Ovary (tissue), 3 donors: ENCODE measurements around the gene TCN2.

Experiments
- EP300 ChIP-seq: sonication (generic); formaldehyde crosslinking; IDR thresholded peaks from one replicate; pipeline ENCODE4 v1.6.1; 2017; ENCODE audit warnings: antibody characterized with exemption
- POLR2A ChIP-seq: fragments of 450-650 bp; IDR thresholded peaks from one replicate; pipeline ENCODE4 v1.6.1; 2017; ENCODE audit warnings: antibody characterized with exemption, mild to moderate bottlenecking, moderate library complexity
- TF ChIP-seq, protein P1 (sequence below), 3 donors: fragments of 450-650 bp in 2 of 3; fragments of 200-600 bp in 1 of 3; IDR thresholded peaks; one replicate each; pipeline versions ENCODE4 v1.5.1 to v1.8.0; 2016 to 2022; ENCODE audit warnings: antibody characterized with exemption in 3 of 3, mild to moderate bottlenecking in 1 of 3
- donor health status: DM: no; HTN: no; CAD: no.

DNA sequence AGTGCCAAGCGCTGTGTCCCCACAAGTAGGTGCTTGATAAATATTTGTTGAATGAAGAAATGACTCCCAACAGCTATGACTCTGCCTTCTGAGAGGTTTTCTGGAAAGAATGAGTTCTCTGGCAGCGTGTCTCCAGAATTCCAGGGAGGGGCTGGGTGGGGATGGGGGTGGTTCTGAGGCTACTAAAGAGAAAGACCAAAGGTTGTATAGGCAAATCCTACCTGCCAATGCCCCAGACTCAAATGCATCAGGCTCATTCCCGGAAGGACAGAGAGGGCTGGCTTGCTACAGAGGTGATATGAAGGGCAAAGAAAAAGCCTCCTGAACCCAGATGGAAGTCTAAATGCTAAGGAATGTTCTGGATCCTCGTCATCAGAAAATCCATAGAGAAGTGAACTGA is 58.8 kb downstream of the TCN2 start:
- TF ChIP-seq, protein P1, sequence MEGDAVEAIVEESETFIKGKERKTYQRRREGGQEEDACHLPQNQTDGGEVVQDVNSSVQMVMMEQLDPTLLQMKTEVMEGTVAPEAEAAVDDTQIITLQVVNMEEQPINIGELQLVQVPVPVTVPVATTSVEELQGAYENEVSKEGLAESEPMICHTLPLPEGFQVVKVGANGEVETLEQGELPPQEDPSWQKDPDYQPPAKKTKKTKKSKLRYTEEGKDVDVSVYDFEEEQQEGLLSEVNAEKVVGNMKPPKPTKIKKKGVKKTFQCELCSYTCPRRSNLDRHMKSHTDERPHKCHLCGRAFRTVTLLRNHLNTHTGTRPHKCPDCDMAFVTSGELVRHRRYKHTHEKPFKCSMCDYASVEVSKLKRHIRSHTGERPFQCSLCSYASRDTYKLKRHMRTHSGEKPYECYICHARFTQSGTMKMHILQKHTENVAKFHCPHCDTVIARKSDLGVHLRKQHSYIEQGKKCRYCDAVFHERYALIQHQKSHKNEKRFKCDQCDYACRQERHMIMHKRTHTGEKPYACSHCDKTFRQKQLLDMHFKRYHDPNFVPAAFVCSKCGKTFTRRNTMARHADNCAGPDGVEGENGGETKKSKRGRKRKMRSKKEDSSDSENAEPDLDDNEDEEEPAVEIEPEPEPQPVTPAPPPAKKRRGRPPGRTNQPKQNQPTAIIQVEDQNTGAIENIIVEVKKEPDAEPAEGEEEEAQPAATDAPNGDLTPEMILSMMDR (IDR thresholded peaks at IDR 0.05): no peak
- no peak for TF ChIP-seq POLR2A
- no peak for TF ChIP-seq EP300
